Measurements from ENCODE around the gene ASTN1. TPM values are rescaled to one million over a fixed set of nuclear protein-coding genes. Genes with fewer than 3 reads are reported as not detected.

The ASTN1 gene
- total RNA-seq, 1 experiment from 2014 or later, result 0.42 TPM

- TF ChIP-seq MAX (IDR thresholded peaks at IDR 0.05) (no peak), SP1 (IDR thresholded peaks at IDR 0.05; ENCODE audit: low read depth) (no peak), REST (IDR thresholded peaks at IDR 0.05; ENCODE audit: low read depth) (no peak), POLR2A (IDR thresholded peaks at IDR 0.05; ENCODE audit: borderline replicate concordance, extremely low read depth, insufficient read depth, insufficient read length) (no peak), FOSL1 (IDR thresholded peaks at IDR 0.05; ENCODE audit: low read depth) (no peak)
Measured at GRCh38 chr1:177190308-177190970, 25.9 kb upstream of the ASTN1 start (continued).

GRCh38 chr1:177186639-177187038, 22.1 kb upstream of the ASTN1 start:
- no TSS peak for BruUV-seq (replicated peaks)
- ChIA-PET RAD21 (ENCODE audit: low non-redundant PET in 1 of 2, low total read pairs in 2 of 2, uncharacterized antibody in 2 of 2, unreplicated experiment in 2 of 2) (no interaction called here), POLR2A (no interaction called here), CTCF (no interaction called here)
- H3K4me3 ChIP-seq (replicated peaks in 1 of 2; ENCODE audit: low read depth in 1 of 2, low read length in 2 of 2), result no peak overlapping the region
- peaks cover 13% of the 10 kb centered on the region; the same call in 1 of the 2 replicates for H3K27me3 ChIP-seq (ENCODE audit: insufficient read depth, low read length)
- TF ChIP-seq ZFX (IDR thresholded peaks at IDR 0.05) (no peak), FOSL1 (IDR thresholded peaks at IDR 0.05; ENCODE audit: low read depth) (no peak), ELF1 (IDR thresholded peaks at IDR 0.05; ENCODE audit: borderline replicate concordance, low read depth) (no peak), YY1 (IDR thresholded peaks at IDR 0.05; ENCODE audit: extremely low read depth, insufficient replicate concordance, low read depth, low read length) (no peak), REST (IDR thresholded peaks at IDR 0.05; ENCODE audit: low read depth) (no peak), EZH2 (IDR thresholded peaks at IDR 0.05) (no peak), RAD21 (IDR thresholded peaks at IDR 0.05; ENCODE audit: low read depth) (no peak)
- no peaks in the 10 kb centered on the region for H4K20me1 ChIP-seq (ENCODE audit: insufficient read depth)
- H3K4me2 ChIP-seq (ENCODE audit: low read length), result no peak overlapping the region
- no peaks in the 10 kb centered on the region for H3K4me1 ChIP-seq (ENCODE audit: control insufficient read depth in 1 of 2, insufficient read depth in 2 of 2, low read length in 2 of 2)
- no peak overlapping the region for H2AFZ ChIP-seq (ENCODE audit: low read depth, low read length, poor library complexity, severe bottlenecking)
- no peak overlapping the region for H3K27ac ChIP-seq (ENCODE audit: low read depth, low read length)
- no peak overlapping the region for H3K9ac ChIP-seq (ENCODE audit: low read length)
- H3K36me3 ChIP-seq (ENCODE audit: control insufficient read depth in 1 of 2, insufficient read depth in 2 of 2, low read length in 2 of 2), result no peaks in the 10 kb centered on the region
- intact Hi-C loops (cut with micrococcal nuclease), result loop anchor here (10.0 kb wide), 1 partner anchor 758 kb away; no protein-coding TSS in a partner anchor
- DNase-seq (ENCODE audit: low read depth, low spot score) (no peak), ATAC-seq (no peak)
- no peaks in the 10 kb centered on the region for H3K9me2 ChIP-seq (ENCODE audit: insufficient read depth)
- H3K79me2 ChIP-seq (ENCODE audit: insufficient read depth, low read length), result no peaks in the 10 kb centered on the region
- no peaks in the 10 kb centered on the region for H3K9me3 ChIP-seq (ENCODE audit: control insufficient read depth in 1 of 2, insufficient read depth in 1 of 2, low read depth in 1 of 2, low read length in 2 of 2)

All from HCT116 (cell line).